HG03558 (cell line): ENCODE results near the gene TMEM79.
"Not testable (repeated sequence)": the region's sequence is repeated elsewhere in the genome, so short reads cannot be mapped to it uniquely, and the experiment has no call there.

Source experiments
- ATAC-seq: cut with Tn5 transposase; IDR thresholded peaks from one replicate; pipeline ENCODE4 v1.9.1; 2021; ENCODE audit warnings: moderate number of reproducible peaks; ENCODE audit not compliant: unreplicated experiment; ENCODE audit errors: extremely low read depth

Gene TMEM79

DNA sequence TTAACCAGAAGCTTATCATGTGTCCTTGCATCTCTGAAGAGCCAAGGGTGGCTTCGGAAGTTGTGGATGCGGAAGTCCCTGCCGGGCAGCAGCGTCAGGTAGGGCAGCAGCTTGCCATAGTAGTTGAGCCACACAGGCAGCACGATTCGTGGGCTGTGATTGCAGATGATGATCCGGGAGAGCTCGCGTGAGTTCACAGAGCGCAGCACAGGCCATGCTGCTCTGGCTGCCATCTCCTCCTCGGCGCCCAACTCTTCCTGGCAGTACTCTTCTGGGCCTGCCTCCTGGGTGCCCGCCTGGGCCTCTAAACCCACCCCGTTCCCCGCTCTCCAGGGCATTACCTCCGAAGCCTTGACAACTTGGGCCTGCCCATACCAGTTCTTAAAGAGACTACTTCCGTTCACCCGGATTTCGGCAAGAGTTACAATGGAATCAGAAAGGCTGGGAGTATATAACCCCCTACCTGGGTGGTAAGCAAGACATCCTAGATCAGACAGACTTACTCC is 14.8 kb downstream of the TMEM79 start, which contains the start of gene VHLL:
Gene VHLL, minus strand, starts transcription at position 456 of the 506 bp plus-strand sequence. Its CDS starts 118 bp downstream, at position 338.
- ATAC-seq, result no peak

- ATAC-seq, result no peak
Observed at GRCh38 chr1:156303241-156303640, 19.1 kb downstream of the TMEM79 start.

GRCh38 chr1:156305215-156305614 is 21.1 kb downstream of the TMEM79 start:
- no peak for ATAC-seq

GRCh38 chr1:156308078-156308477 is 24.0 kb downstream of the TMEM79 start:
- ATAC-seq, result no peak

DNA sequence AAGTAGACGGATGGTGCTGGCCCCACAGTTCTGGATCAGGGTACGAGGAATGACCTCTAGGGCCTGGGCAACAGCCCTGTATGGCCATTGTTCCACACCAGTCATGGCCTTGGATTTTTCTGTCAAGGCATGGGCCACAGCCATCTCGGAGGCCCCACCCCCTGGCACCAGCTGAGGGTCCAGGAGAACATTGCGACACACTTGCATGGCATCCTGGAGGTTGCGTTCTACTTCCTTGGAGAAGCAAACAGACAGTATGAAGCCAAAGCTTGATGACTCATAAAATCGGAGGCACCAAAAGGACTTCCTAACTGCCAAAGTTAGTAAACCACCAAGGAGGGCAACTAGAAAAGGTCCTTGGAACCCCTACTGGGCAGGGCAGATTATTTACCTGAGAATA is 26.8 kb downstream of the TMEM79 start:
- ATAC-seq, result no peak

DNA sequence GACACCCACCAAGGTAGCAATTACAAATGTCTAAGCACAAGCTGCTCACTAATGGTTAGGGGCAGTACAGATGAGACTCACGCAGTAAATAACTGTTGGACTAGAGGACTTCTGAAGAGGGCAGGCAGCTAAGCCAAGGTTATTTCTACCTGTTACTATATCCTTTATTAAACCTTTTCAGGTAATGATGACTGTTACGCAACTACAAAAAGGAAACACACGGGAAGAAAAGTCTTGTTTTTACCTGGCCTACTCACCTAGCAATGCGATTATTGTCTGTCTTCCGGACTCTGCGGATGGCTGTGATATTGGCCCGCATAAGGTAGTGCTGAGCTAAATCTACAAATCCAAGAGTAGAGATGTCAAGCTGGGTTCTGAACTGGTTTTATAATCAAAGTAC is 32.8 kb downstream of the TMEM79 start:
- no peak for ATAC-seq

GRCh38 chr1:156319664-156320063 is 35.5 kb downstream of the TMEM79 start:
- no peak for ATAC-seq

- no peak for ATAC-seq
Observed at GRCh38 chr1:156320560-156320959, 36.4 kb downstream of the TMEM79 start.

DNA sequence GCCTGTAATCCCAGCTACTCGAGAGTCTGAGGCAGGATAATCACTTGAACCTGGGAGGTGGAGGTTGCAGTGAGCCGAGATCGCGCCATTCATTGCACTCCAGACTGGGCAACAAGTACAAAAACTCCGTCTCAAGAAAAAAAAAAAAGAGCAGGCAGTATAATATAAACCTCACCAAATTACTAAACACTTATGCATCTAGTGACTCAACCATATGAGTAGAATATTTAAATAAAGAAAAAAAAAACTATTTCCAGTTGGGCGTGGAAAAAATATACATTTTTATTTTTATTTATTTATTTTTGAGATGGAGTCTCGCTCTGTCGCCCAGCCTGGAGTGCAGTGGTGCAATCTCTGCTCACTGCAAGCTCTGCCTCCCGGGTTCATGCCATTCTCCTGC is 39.1 kb downstream of the TMEM79 start:
- not testable (repeated sequence) for ATAC-seq

DNA sequence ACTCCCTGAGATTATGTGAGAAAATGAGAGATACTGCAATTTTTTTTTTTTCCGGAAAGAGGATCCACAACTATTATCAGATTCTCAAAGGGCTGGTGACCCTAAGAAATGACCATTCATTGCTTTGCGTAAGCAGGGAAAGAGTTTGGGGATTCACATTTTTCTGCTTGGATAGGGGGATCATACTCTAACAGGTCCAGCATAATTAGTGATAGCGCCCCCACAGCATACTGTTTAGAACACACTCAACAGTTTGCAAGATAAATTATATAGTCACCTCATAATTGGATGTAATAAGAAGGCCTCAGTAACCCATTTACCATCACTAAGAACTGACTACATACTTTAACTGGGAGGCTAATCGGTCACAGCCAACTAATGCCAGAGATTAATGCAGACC is 52.1 kb downstream of the TMEM79 start:
- no peak for ATAC-seq

DNA sequence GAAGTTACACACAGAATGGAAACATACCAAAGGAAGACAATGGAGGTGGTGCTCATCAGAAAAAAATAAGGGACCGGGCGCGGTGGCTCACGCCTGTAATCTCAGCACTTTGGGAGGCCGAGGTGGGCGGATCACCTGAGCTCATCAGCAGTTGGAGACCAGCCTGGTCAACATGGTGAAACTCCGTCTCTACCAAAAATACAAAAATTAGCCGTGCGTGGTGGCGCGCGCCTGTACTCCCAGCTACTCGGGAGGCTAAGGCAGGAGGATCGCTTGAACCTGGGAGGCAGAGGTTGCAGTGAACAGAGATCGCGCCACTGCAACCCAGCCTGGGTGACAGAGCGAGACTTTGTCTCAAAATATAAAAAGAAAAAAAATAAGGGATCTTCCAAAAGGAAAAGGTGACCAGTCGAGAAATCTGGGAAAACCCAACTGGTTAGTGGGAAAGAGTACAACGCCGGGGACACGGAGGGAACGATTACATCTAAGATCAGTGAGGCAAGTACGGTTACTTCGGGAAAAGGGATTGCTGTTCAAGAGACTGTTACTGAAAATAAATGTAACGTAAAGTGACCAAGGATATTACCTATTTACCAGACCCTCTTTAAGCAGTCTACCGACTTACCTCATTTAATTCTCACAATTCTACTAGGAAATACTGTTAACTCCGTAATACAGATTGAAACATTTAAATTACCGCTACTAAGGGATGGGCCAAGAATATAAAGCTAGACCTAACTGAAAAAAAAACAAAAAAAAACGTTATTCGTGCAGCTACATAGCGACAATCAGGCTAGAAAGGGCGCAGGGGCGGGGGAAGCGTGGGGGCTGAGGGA is 53.1 kb downstream of the TMEM79 start:
- no peak for ATAC-seq

DNA sequence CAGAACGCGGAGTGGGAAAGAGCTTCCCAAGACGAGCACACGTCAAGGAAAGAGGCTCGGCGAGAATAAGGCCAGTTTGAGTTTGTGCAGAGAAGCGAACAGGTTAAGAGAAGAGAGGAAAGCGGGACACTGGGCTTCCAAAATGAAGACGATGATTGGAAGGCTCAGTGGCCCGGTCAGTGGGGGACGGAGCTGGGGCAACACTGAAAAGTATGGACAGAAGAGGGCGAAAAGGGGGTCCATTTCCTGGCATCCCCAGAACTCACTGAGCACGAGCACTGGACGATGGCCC is 53.7 kb downstream of the TMEM79 start:
- no peak for ATAC-seq

DNA sequence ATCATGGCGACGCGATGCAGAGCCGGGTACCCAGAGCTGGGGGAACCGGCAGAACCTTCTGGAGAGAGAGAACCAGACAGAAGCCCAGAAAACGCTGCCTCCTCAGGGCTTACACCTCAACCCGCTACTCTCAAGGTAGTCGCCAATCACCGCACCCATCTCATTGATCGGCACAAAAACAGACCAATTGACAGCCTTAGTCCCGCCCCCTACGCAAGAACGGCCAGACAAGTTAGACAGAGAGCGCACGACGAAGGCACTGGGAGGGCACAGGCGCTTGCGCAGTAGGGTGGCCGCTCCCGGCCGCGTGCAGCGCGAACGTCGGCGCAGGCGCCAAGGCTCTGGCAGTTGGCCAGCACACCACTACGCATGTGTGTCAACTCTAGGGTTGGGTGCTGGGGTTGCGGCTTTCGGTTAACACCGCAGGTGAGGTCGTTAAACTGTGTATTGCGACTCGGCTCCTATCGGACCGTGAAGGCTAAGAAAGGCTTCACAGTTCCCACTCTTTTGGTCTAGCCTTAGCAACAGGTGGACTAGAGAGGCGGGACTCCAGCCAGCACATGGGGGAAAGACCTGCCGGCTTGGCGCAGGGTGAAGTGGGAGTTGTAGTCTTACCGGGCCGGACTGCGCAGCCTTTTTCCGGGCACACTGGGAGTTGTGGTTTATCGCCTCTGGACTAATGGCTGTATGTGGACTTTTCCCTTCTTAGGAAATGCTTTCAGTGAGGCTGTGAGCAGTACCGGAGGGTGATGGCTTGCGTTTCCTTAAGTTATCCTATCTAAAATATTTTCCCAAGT is 54.3 kb downstream of the TMEM79 start, which contains the start of the genes CCT3 and TSACC:
Gene CCT3, minus strand, starts transcription at position 113 of the 797 bp plus-strand sequence. Its CDS starts 108 bp downstream, at position 5.
Gene TSACC, plus strand, starts transcription at position 347 of the 797 bp plus-strand sequence. CDS start 1,232 bp downstream, outside the sequence.
- peak; percentile 81 for ATAC-seq
